Measurements from ENCODE around the gene PRUNE2. TPM values are rescaled to one million over a fixed set of nuclear protein-coding genes. Genes with fewer than 3 reads are reported as not detected.
"Not testable (repeated sequence)": the region's sequence is repeated elsewhere in the genome, so short reads cannot be mapped to it uniquely, and the experiment has no call there.

Gene PRUNE2
- polyA plus RNA-seq, 1 of the 3 experiments (the other 2 are of a cell fraction) = 13.0 TPM

GRCh38 chr9:76859860-76860259 lies 46.1 kb downstream of the PRUNE2 start:
- Histone ChIP-seq H3K36me3 (replicated peaks in 1 of 2; ENCODE audit: control insufficient read depth in 1 of 2, insufficient read depth in 2 of 2, low read length in 1 of 2) (no peaks in the 10 kb centered on the region), H3K9me3 (no peaks in the 10 kb centered on the region), H3K79me2 (ENCODE audit: insufficient read depth) (no peaks in the 10 kb centered on the region), H3K4me1 (ENCODE audit: control insufficient read depth in 1 of 2, insufficient read depth in 2 of 2, low read depth in 1 of 2, low read length in 1 of 2) (no peaks in the 10 kb centered on the region), H3K4me3 (ENCODE audit: low read depth in 2 of 2, low read length in 1 of 2) (no peak overlapping the region), H4K20me1 (ENCODE audit: insufficient read depth) (no peaks in the 10 kb centered on the region), H3F3A (replicated peaks; ENCODE audit: insufficient read depth) (peaks cover 3% of the 10 kb centered on the region), H2AFZ (ENCODE audit: low read depth) (no peak overlapping the region), H3K9me2 (no peaks in the 10 kb centered on the region), H3K27ac (ENCODE audit: low read depth in 2 of 2, low read length in 1 of 2) (peak overlapping the region in 1 of 2 experiments; percentile 25; a peak in 1 of 4 replicates), H3K4me2 (no peak overlapping the region), H3K9ac (no peak overlapping the region), H3K27me3 (ENCODE audit: insufficient read depth) (peaks cover 12% of the 10 kb centered on the region)
- 24% methylated on average over 4 of the region's 4 CpGs for WGBS (ENCODE audit: low lambda C conversion rate)
- ChIA-PET POLR2A (no interaction called here), CTCF (no interaction called here)
- TF ChIP-seq JUND (IDR thresholded peaks at IDR 0.05) = 0 out of 2 replicates have a peak, but pooled peaks have one; percentile 15
- TF ChIP-seq, protein P1, sequence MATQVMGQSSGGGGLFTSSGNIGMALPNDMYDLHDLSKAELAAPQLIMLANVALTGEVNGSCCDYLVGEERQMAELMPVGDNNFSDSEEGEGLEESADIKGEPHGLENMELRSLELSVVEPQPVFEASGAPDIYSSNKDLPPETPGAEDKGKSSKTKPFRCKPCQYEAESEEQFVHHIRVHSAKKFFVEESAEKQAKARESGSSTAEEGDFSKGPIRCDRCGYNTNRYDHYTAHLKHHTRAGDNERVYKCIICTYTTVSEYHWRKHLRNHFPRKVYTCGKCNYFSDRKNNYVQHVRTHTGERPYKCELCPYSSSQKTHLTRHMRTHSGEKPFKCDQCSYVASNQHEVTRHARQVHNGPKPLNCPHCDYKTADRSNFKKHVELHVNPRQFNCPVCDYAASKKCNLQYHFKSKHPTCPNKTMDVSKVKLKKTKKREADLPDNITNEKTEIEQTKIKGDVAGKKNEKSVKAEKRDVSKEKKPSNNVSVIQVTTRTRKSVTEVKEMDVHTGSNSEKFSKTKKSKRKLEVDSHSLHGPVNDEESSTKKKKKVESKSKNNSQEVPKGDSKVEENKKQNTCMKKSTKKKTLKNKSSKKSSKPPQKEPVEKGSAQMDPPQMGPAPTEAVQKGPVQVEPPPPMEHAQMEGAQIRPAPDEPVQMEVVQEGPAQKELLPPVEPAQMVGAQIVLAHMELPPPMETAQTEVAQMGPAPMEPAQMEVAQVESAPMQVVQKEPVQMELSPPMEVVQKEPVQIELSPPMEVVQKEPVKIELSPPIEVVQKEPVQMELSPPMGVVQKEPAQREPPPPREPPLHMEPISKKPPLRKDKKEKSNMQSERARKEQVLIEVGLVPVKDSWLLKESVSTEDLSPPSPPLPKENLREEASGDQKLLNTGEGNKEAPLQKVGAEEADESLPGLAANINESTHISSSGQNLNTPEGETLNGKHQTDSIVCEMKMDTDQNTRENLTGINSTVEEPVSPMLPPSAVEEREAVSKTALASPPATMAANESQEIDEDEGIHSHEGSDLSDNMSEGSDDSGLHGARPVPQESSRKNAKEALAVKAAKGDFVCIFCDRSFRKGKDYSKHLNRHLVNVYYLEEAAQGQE (IDR thresholded peaks at IDR 0.05; ENCODE audit: low read depth, low read length) = no peak
- no peak for DNase-seq

GRCh38 chr9:76858248-76858647 lies 47.7 kb downstream of the PRUNE2 start:
- H3K4me1 ChIP-seq (ENCODE audit: control insufficient read depth in 1 of 2, insufficient read depth in 2 of 2, low read depth in 1 of 2, low read length in 1 of 2); H3K27ac ChIP-seq (ENCODE audit: low read depth in 2 of 2, low read length in 1 of 2); H3K4me2 ChIP-seq; H4K20me1 ChIP-seq (ENCODE audit: insufficient read depth); H2AFZ ChIP-seq (ENCODE audit: low read depth); CTCF ChIA-PET; H3K9me3 ChIP-seq; H3K4me3 ChIP-seq (ENCODE audit: low read depth in 2 of 2, low read length in 1 of 2); H3K79me2 ChIP-seq (ENCODE audit: insufficient read depth); H3K9me2 ChIP-seq; POLR2A ChIA-PET; H3K36me3 ChIP-seq (replicated peaks in 1 of 2; ENCODE audit: control insufficient read depth in 1 of 2, insufficient read depth in 2 of 2, low read length in 1 of 2); H3F3A ChIP-seq (replicated peaks; ENCODE audit: insufficient read depth); DNase-seq; H3K9ac ChIP-seq: not testable (repeated sequence)
- H3K27me3 ChIP-seq (ENCODE audit: insufficient read depth) = peaks cover 12% of the 10 kb centered on the region
- 8% methylated on average over 2 of the region's 2 CpGs for WGBS (ENCODE audit: low lambda C conversion rate)

GRCh38 chr9:76856016-76856415 lies 49.9 kb downstream of the PRUNE2 start:
- POLR2A ChIA-PET = no interaction called here
- no peaks in the 10 kb centered on the region for H3K36me3 ChIP-seq (replicated peaks in 1 of 2; ENCODE audit: control insufficient read depth in 1 of 2, insufficient read depth in 2 of 2, low read length in 1 of 2)
- H3K4me2 ChIP-seq = no peak overlapping the region
- TF ChIP-seq MXI1 (IDR thresholded peaks at IDR 0.05; ENCODE audit: low read depth, low read length) (no peak), RAD21 (IDR thresholded peaks at IDR 0.05; ENCODE audit: low read length) (no peak), EP300 (IDR thresholded peaks at IDR 0.05; ENCODE audit: borderline replicate concordance in 1 of 2, low read depth in 1 of 2, low read length in 1 of 2) (no peak), EZH2phosphoT487 (IDR thresholded peaks at IDR 0.05; ENCODE audit: borderline replicate concordance, low read depth) (no peak), TEAD4 (IDR thresholded peaks at IDR 0.05; ENCODE audit: borderline replicate concordance, insufficient read depth) (no peak), TAF1 (IDR thresholded peaks at IDR 0.05; ENCODE audit: borderline replicate concordance, low read depth, low read length) (no peak), GABPA (IDR thresholded peaks at IDR 0.05; ENCODE audit: low read depth) (no peak)
- TF ChIP-seq, protein P2, sequence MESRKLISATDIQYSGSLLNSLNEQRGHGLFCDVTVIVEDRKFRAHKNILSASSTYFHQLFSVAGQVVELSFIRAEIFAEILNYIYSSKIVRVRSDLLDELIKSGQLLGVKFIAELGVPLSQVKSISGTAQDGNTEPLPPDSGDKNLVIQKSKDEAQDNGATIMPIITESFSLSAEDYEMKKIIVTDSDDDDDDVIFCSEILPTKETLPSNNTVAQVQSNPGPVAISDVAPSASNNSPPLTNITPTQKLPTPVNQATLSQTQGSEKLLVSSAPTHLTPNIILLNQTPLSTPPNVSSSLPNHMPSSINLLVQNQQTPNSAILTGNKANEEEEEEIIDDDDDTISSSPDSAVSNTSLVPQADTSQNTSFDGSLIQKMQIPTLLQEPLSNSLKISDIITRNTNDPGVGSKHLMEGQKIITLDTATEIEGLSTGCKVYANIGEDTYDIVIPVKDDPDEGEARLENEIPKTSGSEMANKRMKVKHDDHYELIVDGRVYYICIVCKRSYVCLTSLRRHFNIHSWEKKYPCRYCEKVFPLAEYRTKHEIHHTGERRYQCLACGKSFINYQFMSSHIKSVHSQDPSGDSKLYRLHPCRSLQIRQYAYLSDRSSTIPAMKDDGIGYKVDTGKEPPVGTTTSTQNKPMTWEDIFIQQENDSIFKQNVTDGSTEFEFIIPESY (IDR thresholded peaks at IDR 0.05; ENCODE audit: borderline replicate concordance, low read depth) = no peak
- TF ChIP-seq, protein P1 (IDR thresholded peaks at IDR 0.05; ENCODE audit: low read depth, low read length) = no peak
- TF ChIP-seq, protein P3, sequence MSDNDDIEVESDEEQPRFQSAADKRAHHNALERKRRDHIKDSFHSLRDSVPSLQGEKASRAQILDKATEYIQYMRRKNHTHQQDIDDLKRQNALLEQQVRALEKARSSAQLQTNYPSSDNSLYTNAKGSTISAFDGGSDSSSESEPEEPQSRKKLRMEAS (IDR thresholded peaks at IDR 0.05; ENCODE audit: low read depth) = no peak

More at GRCh38 chr9:76856016-76856415, 49.9 kb downstream of the PRUNE2 start:
- H2AFZ ChIP-seq (ENCODE audit: low read depth) = no peak overlapping the region
- peaks cover 3% of the 10 kb centered on the region for H3F3A ChIP-seq (replicated peaks; ENCODE audit: insufficient read depth)
- H3K9me3 ChIP-seq = no peaks in the 10 kb centered on the region
- no peaks in the 10 kb centered on the region for H4K20me1 ChIP-seq (ENCODE audit: insufficient read depth)
- peaks cover 12% of the 10 kb centered on the region for H3K27me3 ChIP-seq (ENCODE audit: insufficient read depth)
- no peaks in the 10 kb centered on the region for H3K9me2 ChIP-seq
- no peaks in the 10 kb centered on the region for H3K4me1 ChIP-seq (ENCODE audit: control insufficient read depth in 1 of 2, insufficient read depth in 2 of 2, low read depth in 1 of 2, low read length in 1 of 2)
- no peak overlapping the region for H3K4me3 ChIP-seq (ENCODE audit: low read depth in 2 of 2, low read length in 1 of 2)
- 9% methylated on average over 3 of the region's 3 CpGs for WGBS (ENCODE audit: low lambda C conversion rate)
- H3K79me2 ChIP-seq (ENCODE audit: insufficient read depth) = no peaks in the 10 kb centered on the region
- no peak overlapping the region for H3K27ac ChIP-seq (ENCODE audit: low read depth in 2 of 2, low read length in 1 of 2)
- CTCF ChIA-PET = interaction anchor here (0.6 kb wide), 1 partner anchor 15 kb away, joined by 3 read pairs; no protein-coding TSS in a partner anchor
- no peak for DNase-seq
- H3K9ac ChIP-seq = no peak overlapping the region
